Hematopoietic multipotent progenitor cell treated with erythropoietin and hydrocortisone succinate and interleukin-3 and kit ligand, for 4 days (in vitro differentiated cells): ENCODE data around the gene GCAT.
A peak's percentile ranks its signal among the peaks of the same experiment; 100 is the strongest.

ENCODE experiments used
- DNase-seq: peaks from one replicate; pipeline ENCODE4 v3.0.0-alpha.2; 2015

Gene GCAT

GRCh38 chr22:37846433-37846832 is 38.7 kb downstream of the GCAT start:
- DNase-seq, result no peak

GRCh38 chr22:37848587-37849088 is 40.9 kb downstream of the GCAT start:
- peak; percentile 73 for DNase-seq

- DNase-seq, result peak; percentile 97
Measured at GRCh38 chr22:37849089-37849751, 41.5 kb downstream of the GCAT start, which contains the start of gene EIF3L. TSS of gene EIF3L (plus strand) at chr22:37849419. CDS start at chr22:37849450, 31 bp downstream.

GRCh38 chr22:37850801-37851200 is 43.1 kb downstream of the GCAT start:
- DNase-seq, result no peak

- DNase-seq, result no peak
Measured at GRCh38 chr22:37852418-37852817, 44.7 kb downstream of the GCAT start.

- DNase-seq, result no peak
Measured at GRCh38 chr22:37854946-37855345, 47.2 kb downstream of the GCAT start.

- no peak for DNase-seq
Measured at GRCh38 chr22:37855462-37855861, 47.7 kb downstream of the GCAT start.

- no peak for DNase-seq
Measured at GRCh38 chr22:37860796-37861421, 53.2 kb downstream of the GCAT start.

- no peak for DNase-seq
Measured at GRCh38 chr22:37862570-37863325, 55.0 kb downstream of the GCAT start.

- no peak for DNase-seq
Measured at GRCh38 chr22:37865510-37865909, 57.8 kb downstream of the GCAT start.
